ENCODE measurements around the gene PRPF40A.

PRPF40A gene

DNA sequence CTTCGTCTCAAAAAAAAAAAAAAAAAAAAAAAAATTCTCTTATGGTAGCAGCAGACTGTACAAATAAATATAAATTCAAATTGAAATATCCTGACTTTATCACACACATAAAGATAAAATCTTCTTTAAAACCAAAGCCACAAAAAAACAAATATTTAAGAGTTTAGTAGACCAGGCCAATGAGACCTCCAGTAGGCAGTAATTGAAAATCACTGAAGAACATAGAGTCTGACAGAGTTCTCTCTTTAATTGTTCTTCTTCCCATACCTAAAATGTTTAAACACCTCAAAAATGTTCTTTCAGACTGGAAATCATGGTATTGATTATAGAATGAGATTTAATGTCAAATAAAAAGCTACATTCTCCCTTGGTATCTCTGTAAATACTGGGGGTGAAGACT, 20.8 kb downstream of the PRPF40A start:
- H2BK5ac ChIP-seq (ENCODE audit: low read depth, low read length, poor library complexity, severe bottlenecking): no peak overlapping the region
- no peak overlapping the region for H3K14ac ChIP-seq (ENCODE audit: low read length in 2 of 2)
- H2BK15ac ChIP-seq (ENCODE audit: low read depth, poor library complexity, severe bottlenecking): no peak overlapping the region
- no peak overlapping the region for H3K4me2 ChIP-seq (ENCODE audit: low read length, poor library complexity, severe bottlenecking)
- H3K9me3 ChIP-seq (ENCODE audit: control insufficient read depth, low read length): no peaks in the 10 kb centered on the region
- no peak overlapping the region for H2AFZ ChIP-seq (ENCODE audit: low read depth, low read length)
- no peak overlapping the region for H2BK12ac ChIP-seq (ENCODE audit: low read length in 2 of 2)
- H2AK5ac ChIP-seq (ENCODE audit: low read length, severe bottlenecking): no peak overlapping the region
- H3K23ac ChIP-seq (ENCODE audit: low read length in 2 of 2): no peak overlapping the region
- H3K4me1 ChIP-seq (ENCODE audit: control insufficient read depth, insufficient read depth, low read depth, low read length): peaks cover 3% of the 10 kb centered on the region
- H3K4ac ChIP-seq (ENCODE audit: low read depth in 1 of 2, low read length in 2 of 2): no peak overlapping the region
- H4K91ac ChIP-seq (ENCODE audit: low read length): no peak overlapping the region
- no peak overlapping the region for H4K8ac ChIP-seq (ENCODE audit: low read length)
- H3K18ac ChIP-seq (ENCODE audit: low read depth in 1 of 2, low read length in 2 of 2): no peak overlapping the region
- H3K36me3 ChIP-seq (ENCODE audit: control insufficient read depth in 1 of 2, insufficient read depth in 2 of 2, low read depth in 1 of 2, low read length in 2 of 2): peaks cover 9 to 26% of the 10 kb centered on the region in 2 experiments
- no peak overlapping the region for H3K27ac ChIP-seq (ENCODE audit: low read length, poor library complexity, severe bottlenecking)
- no peak overlapping the region for H2BK120ac ChIP-seq (ENCODE audit: low read depth, low read length)
- H3K9ac ChIP-seq (ENCODE audit: low read length): no peak overlapping the region
- H3K27me3 ChIP-seq (ENCODE audit: control insufficient read depth in 1 of 2, insufficient read depth in 1 of 2, low read length in 2 of 2): no peaks in the 10 kb centered on the region
- peaks cover 6% of the 10 kb centered on the region for H3K79me1 ChIP-seq (replicated peaks; ENCODE audit: low read length, poor library complexity, severe bottlenecking)
- WGBS: no CpG with 5 or more reads among the region's 1 CpG
- DNase-seq: no peak
- H3K4me3 ChIP-seq (ENCODE audit: insufficient read depth in 1 of 2, low read depth in 1 of 2, low read length in 2 of 2): no peak overlapping the region

DNA sequence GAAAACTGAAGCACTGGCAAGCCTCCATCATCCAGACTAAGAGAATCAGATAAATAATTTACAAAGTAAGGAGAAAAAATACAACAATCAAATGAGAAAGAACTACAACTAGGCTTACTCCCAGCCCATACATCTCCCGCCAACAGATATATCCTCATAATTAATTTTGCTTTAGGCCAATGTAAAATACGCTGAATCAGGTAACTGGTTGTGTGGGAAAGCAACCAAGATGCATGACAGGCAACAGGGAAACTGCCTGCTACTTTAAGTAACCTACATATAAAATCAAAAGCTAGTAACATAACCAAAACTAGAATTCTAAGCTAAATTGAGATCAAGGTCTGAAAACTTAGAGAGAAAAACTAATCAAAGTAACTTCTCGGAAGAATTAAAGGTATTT, 21.5 kb downstream of the PRPF40A start:
- 100% methylated on average over 3 of the region's 3 CpGs for WGBS
- H2BK120ac ChIP-seq (ENCODE audit: low read depth, low read length): peak overlapping the region; percentile 19
- no peak overlapping the region for H2AFZ ChIP-seq (ENCODE audit: low read depth, low read length)
- H3K23ac ChIP-seq (ENCODE audit: low read length in 2 of 2): no peak overlapping the region
- no peak overlapping the region for H3K14ac ChIP-seq (ENCODE audit: low read length in 2 of 2)
- H3K27ac ChIP-seq (ENCODE audit: low read length, poor library complexity, severe bottlenecking): no peak overlapping the region
- H2AK5ac ChIP-seq (ENCODE audit: low read length, severe bottlenecking): no peak overlapping the region
- no peak overlapping the region for H3K4me2 ChIP-seq (ENCODE audit: low read length, poor library complexity, severe bottlenecking)
- H3K36me3 ChIP-seq (ENCODE audit: control insufficient read depth in 1 of 2, insufficient read depth in 2 of 2, low read depth in 1 of 2, low read length in 2 of 2): peaks cover 5 to 26% of the 10 kb centered on the region in 2 experiments
- H3K27me3 ChIP-seq (ENCODE audit: control insufficient read depth in 1 of 2, insufficient read depth in 1 of 2, low read length in 2 of 2): no peaks in the 10 kb centered on the region
- no peak overlapping the region for H3K4me3 ChIP-seq (ENCODE audit: insufficient read depth in 1 of 2, low read depth in 1 of 2, low read length in 2 of 2)
- H3K9me3 ChIP-seq (ENCODE audit: control insufficient read depth, low read length): no peaks in the 10 kb centered on the region
- peaks cover 1% of the 10 kb centered on the region for H3K4me1 ChIP-seq (ENCODE audit: control insufficient read depth, insufficient read depth, low read depth, low read length)
- H2BK12ac ChIP-seq (ENCODE audit: low read length in 2 of 2): no peak overlapping the region
- H4K8ac ChIP-seq (ENCODE audit: low read length): no peak overlapping the region
- H4K91ac ChIP-seq (ENCODE audit: low read length): no peak overlapping the region
- H2BK15ac ChIP-seq (ENCODE audit: low read depth, poor library complexity, severe bottlenecking): no peak overlapping the region
- H3K79me1 ChIP-seq (replicated peaks; ENCODE audit: low read length, poor library complexity, severe bottlenecking): peaks cover 4% of the 10 kb centered on the region
- no peak overlapping the region for H3K9ac ChIP-seq (ENCODE audit: low read length)
- no peak overlapping the region for H2BK5ac ChIP-seq (ENCODE audit: low read depth, low read length, poor library complexity, severe bottlenecking)
- no peak for DNase-seq
- no peak overlapping the region for H3K18ac ChIP-seq (ENCODE audit: low read depth in 1 of 2, low read length in 2 of 2)
- no peak overlapping the region for H3K4ac ChIP-seq (ENCODE audit: low read depth in 1 of 2, low read length in 2 of 2)

DNA sequence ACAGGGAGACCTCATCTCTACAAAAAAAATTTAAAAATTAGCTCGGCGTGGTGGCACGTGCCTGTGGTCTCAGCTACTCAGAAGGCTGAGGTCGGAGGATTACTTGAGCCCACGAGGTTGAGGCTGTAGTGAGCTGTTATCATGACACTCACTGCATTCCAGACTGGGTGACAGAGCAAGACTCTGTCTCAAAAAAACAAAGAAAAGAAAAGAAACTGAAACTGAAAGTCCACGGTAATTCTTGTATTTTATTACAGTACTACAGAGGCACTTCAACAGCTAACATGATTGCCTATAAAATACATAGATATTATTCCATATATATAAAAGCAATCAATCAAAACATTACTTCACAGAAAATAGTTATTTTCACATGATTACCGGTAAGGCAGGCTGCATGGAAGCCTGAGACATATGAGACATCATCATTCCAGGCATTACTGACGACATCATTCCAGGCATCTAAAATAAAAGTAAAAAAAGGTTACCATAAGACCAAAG, 23.1 kb downstream of the PRPF40A start:
- peak overlapping the region in 1 of 2 experiments; percentile 63 for H3K4me3 ChIP-seq (ENCODE audit: insufficient read depth in 1 of 2, low read depth in 1 of 2, low read length in 2 of 2)
- peaks cover 6% of the 10 kb centered on the region for H3K79me1 ChIP-seq (replicated peaks; ENCODE audit: low read length, poor library complexity, severe bottlenecking)
- peaks cover 5 to 29% of the 10 kb centered on the region in 2 experiments for H3K36me3 ChIP-seq (ENCODE audit: control insufficient read depth in 1 of 2, insufficient read depth in 2 of 2, low read depth in 1 of 2, low read length in 2 of 2)
- peak overlapping the region; percentile 62 for H3K27ac ChIP-seq (ENCODE audit: low read length, poor library complexity, severe bottlenecking)
- H2BK12ac ChIP-seq (ENCODE audit: low read length in 2 of 2): no peak overlapping the region
- H3K4me1 ChIP-seq (ENCODE audit: control insufficient read depth, insufficient read depth, low read depth, low read length): peaks cover 1% of the 10 kb centered on the region
- peak overlapping the region; percentile 91 for H3K9ac ChIP-seq (ENCODE audit: low read length)
- H3K9me3 ChIP-seq (ENCODE audit: control insufficient read depth, low read length): no peaks in the 10 kb centered on the region
- H2AFZ ChIP-seq (ENCODE audit: low read depth, low read length): no peak overlapping the region
- H3K27me3 ChIP-seq (ENCODE audit: control insufficient read depth in 1 of 2, insufficient read depth in 1 of 2, low read length in 2 of 2): no peaks in the 10 kb centered on the region
- H3K18ac ChIP-seq (ENCODE audit: low read depth in 1 of 2, low read length in 2 of 2): no peak overlapping the region
- no peak overlapping the region for H2BK5ac ChIP-seq (ENCODE audit: low read depth, low read length, poor library complexity, severe bottlenecking)
- no peak overlapping the region for H3K4ac ChIP-seq (ENCODE audit: low read depth in 1 of 2, low read length in 2 of 2)
- H3K4me2 ChIP-seq (ENCODE audit: low read length, poor library complexity, severe bottlenecking): peak overlapping the region; percentile 59
- peak; percentile 85 for DNase-seq
- no peak overlapping the region for H2BK15ac ChIP-seq (ENCODE audit: low read depth, poor library complexity, severe bottlenecking)
- WGBS: 46% methylated on average over 7 of the region's 8 CpGs
- H2AK5ac ChIP-seq (ENCODE audit: low read length, severe bottlenecking): no peak overlapping the region
- H4K8ac ChIP-seq (ENCODE audit: low read length): no peak overlapping the region
- no peak overlapping the region for H3K23ac ChIP-seq (ENCODE audit: low read length in 2 of 2)
- no peak overlapping the region for H3K14ac ChIP-seq (ENCODE audit: low read length in 2 of 2)
- no peak overlapping the region for H2BK120ac ChIP-seq (ENCODE audit: low read depth, low read length)
- H4K91ac ChIP-seq (ENCODE audit: low read length): no peak overlapping the region

DNA sequence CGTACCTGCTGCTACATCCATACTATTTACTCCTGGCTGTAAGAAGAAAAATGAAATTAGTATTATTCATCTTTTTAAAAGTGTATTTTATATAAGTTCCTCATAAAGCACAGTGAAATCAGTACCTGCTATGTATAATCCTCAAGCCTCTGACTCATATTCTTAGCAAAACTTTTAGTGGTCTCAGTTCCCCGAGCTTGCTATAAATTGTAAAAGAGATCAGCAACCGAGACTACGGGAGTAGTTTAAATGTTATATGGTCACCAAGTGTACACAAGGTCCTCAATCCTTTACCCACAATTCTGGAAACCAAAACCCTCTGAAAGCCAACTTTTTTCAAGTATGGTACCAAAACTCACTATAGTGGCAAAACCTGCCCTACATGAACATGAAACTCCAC, 24.2 kb downstream of the PRPF40A start:
- peaks cover 6% of the 10 kb centered on the region for H3K79me1 ChIP-seq (replicated peaks; ENCODE audit: low read length, poor library complexity, severe bottlenecking)
- no peak overlapping the region for H4K8ac ChIP-seq (ENCODE audit: low read length)
- H3K4ac ChIP-seq (ENCODE audit: low read depth in 1 of 2, low read length in 2 of 2): no peak overlapping the region
- no peak overlapping the region for H2BK5ac ChIP-seq (ENCODE audit: low read depth, low read length, poor library complexity, severe bottlenecking)
- no peak overlapping the region for H3K27ac ChIP-seq (ENCODE audit: low read length, poor library complexity, severe bottlenecking)
- H3K18ac ChIP-seq (ENCODE audit: low read depth in 1 of 2, low read length in 2 of 2): no peak overlapping the region
- no peak overlapping the region for H3K4me3 ChIP-seq (ENCODE audit: insufficient read depth in 1 of 2, low read depth in 1 of 2, low read length in 2 of 2)
- H2AK5ac ChIP-seq (ENCODE audit: low read length, severe bottlenecking): no peak overlapping the region
- H3K23ac ChIP-seq (ENCODE audit: low read length in 2 of 2): no peak overlapping the region
- H2BK12ac ChIP-seq (ENCODE audit: low read length in 2 of 2): no peak overlapping the region
- no peak overlapping the region for H2AFZ ChIP-seq (ENCODE audit: low read depth, low read length)
- peak overlapping the region; percentile 91 for H3K9ac ChIP-seq (ENCODE audit: low read length)
- no peaks in the 10 kb centered on the region for H3K27me3 ChIP-seq (ENCODE audit: control insufficient read depth in 1 of 2, insufficient read depth in 1 of 2, low read length in 2 of 2)
- no peak overlapping the region for H2BK120ac ChIP-seq (ENCODE audit: low read depth, low read length)
- H4K91ac ChIP-seq (ENCODE audit: low read length): no peak overlapping the region
- no peaks in the 10 kb centered on the region for H3K9me3 ChIP-seq (ENCODE audit: control insufficient read depth, low read length)
- DNase-seq: no peak
- H3K14ac ChIP-seq (ENCODE audit: low read length in 2 of 2): no peak overlapping the region
- no peak overlapping the region for H3K4me2 ChIP-seq (ENCODE audit: low read length, poor library complexity, severe bottlenecking)
- H3K36me3 ChIP-seq (ENCODE audit: control insufficient read depth in 1 of 2, insufficient read depth in 2 of 2, low read depth in 1 of 2, low read length in 2 of 2): peaks cover 5 to 35% of the 10 kb centered on the region in 2 experiments
- H3K4me1 ChIP-seq (ENCODE audit: control insufficient read depth, insufficient read depth, low read depth, low read length): peaks cover 1% of the 10 kb centered on the region
- 97% methylated on average over 4 of the region's 4 CpGs for WGBS
- no peak overlapping the region for H2BK15ac ChIP-seq (ENCODE audit: low read depth, poor library complexity, severe bottlenecking)
